NCI-H1417 (cell line): Measurements from ENCODE around the gene SOX1.

ENCODE experiments used
- DNase-seq, 3 experiments: peaks; one replicate each; lab custom pipeline; 2025; lab: John Stamatoyannopoulos, UW

Gene SOX1

GRCh38 chr13:112067116-112067741 lies at the start of gene SOX1:
Gene SOX1, plus strand, starts transcription at chr13:112067149. Its CDS starts 510 bp downstream, at chr13:112067659.
- DNase-seq: peak; percentile 84 to 96 (median 86)

- no peak for DNase-seq
These were observed 42.4 kb upstream of the SOX1 start for GRCh38 chr13:112024577-112024976.

- no peak for DNase-seq
These were observed 39.7 kb upstream of the SOX1 start for GRCh38 chr13:112027250-112027649.

GRCh38 chr13:112028481-112028880 lies 38.5 kb upstream of the SOX1 start:
- no peak for DNase-seq

GRCh38 chr13:112029143-112029542 lies 37.8 kb upstream of the SOX1 start:
- DNase-seq: no peak

GRCh38 chr13:112032186-112032993 lies 34.6 kb upstream of the SOX1 start:
- peak in 1 of 3 experiments; percentile 62 for DNase-seq

GRCh38 chr13:112034231-112034630 lies 32.7 kb upstream of the SOX1 start:
- peak in 1 of 3 experiments; percentile 87 for DNase-seq

- DNase-seq: no peak
These were observed 32.1 kb upstream of the SOX1 start for GRCh38 chr13:112034846-112035245.

- DNase-seq: no peak
These were observed 24.5 kb upstream of the SOX1 start for GRCh38 chr13:112042496-112042895.

- no peak for DNase-seq
These were observed 14.7 kb upstream of the SOX1 start for GRCh38 chr13:112052213-112052612.

- DNase-seq: no peak
These were observed 13.7 kb upstream of the SOX1 start for GRCh38 chr13:112053167-112053743.

- DNase-seq: peak in 1 of 3 experiments; percentile 74
These were observed 13.0 kb upstream of the SOX1 start for GRCh38 chr13:112053744-112054615.

GRCh38 chr13:112054616-112055015 lies 12.3 kb upstream of the SOX1 start:
- DNase-seq: peak in 1 of 3 experiments; percentile 74

GRCh38 chr13:112055036-112055914 lies 11.7 kb upstream of the SOX1 start:
- peak in 2 of 3 experiments; percentile 78 to 83 for DNase-seq

GRCh38 chr13:112055915-112056269 lies 11.1 kb upstream of the SOX1 start:
- no peak for DNase-seq

GRCh38 chr13:112056284-112056727 lies 10.6 kb upstream of the SOX1 start:
- DNase-seq: peak; percentile 54 to 73 (median 68)

GRCh38 chr13:112056739-112057438 lies 10.1 kb upstream of the SOX1 start:
- peak; percentile 61 to 73 (median 69) for DNase-seq

GRCh38 chr13:112057439-112057735 lies 9.6 kb upstream of the SOX1 start:
- peak in 1 of 3 experiments; percentile 55 for DNase-seq

- peak; percentile 64 to 81 (median 71) for DNase-seq
These were observed 9.0 kb upstream of the SOX1 start for GRCh38 chr13:112057736-112058518.

GRCh38 chr13:112058519-112058873 lies 8.5 kb upstream of the SOX1 start:
- peak; percentile 32 to 67 (median 51) for DNase-seq
